WI38 (cell line): ENCODE results near the gene SMC1B.
"Not testable (repeated sequence)": the region's sequence is repeated elsewhere in the genome, so short reads cannot be mapped to it uniquely, and the experiment has no call there.

Source experiments
- H3K4me3 ChIP-seq: 2 replicates; pipeline ENCODE4 v1.5.1; 2011; ENCODE audit warnings: low read depth, mild to moderate bottlenecking, control low read depth, low read length
- TF ChIP-seq, protein P1 (sequence below): IDR thresholded peaks from 2 replicates; pipeline ENCODE4 v1.5.1; 2012; ENCODE audit warnings: low read depth, mild to moderate bottlenecking, control low read depth, low read length

Gene SMC1B

DNA sequence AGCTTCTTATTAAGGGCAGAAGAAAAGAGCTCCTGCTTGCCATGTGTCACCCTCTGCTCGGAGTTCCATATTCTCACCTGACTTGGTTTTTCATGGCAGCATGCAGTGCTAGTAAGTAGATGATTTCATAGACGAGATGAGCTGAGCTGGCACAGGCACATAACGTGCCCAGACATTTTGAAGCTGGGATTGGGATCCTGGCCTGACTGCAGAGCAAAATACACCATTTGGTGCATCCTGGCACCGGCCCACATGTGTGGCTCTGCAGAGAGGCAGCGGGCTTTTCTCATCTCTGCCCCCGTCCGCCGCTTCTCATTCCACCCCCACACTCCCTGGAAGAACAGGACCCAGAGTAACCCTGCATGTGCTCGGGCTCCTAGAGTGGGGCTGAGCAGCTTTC, 78.9 kb downstream of the SMC1B start:
- H3K4me3 ChIP-seq, result no peak overlapping the region
- TF ChIP-seq, protein P1, sequence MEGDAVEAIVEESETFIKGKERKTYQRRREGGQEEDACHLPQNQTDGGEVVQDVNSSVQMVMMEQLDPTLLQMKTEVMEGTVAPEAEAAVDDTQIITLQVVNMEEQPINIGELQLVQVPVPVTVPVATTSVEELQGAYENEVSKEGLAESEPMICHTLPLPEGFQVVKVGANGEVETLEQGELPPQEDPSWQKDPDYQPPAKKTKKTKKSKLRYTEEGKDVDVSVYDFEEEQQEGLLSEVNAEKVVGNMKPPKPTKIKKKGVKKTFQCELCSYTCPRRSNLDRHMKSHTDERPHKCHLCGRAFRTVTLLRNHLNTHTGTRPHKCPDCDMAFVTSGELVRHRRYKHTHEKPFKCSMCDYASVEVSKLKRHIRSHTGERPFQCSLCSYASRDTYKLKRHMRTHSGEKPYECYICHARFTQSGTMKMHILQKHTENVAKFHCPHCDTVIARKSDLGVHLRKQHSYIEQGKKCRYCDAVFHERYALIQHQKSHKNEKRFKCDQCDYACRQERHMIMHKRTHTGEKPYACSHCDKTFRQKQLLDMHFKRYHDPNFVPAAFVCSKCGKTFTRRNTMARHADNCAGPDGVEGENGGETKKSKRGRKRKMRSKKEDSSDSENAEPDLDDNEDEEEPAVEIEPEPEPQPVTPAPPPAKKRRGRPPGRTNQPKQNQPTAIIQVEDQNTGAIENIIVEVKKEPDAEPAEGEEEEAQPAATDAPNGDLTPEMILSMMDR, result no peak

DNA sequence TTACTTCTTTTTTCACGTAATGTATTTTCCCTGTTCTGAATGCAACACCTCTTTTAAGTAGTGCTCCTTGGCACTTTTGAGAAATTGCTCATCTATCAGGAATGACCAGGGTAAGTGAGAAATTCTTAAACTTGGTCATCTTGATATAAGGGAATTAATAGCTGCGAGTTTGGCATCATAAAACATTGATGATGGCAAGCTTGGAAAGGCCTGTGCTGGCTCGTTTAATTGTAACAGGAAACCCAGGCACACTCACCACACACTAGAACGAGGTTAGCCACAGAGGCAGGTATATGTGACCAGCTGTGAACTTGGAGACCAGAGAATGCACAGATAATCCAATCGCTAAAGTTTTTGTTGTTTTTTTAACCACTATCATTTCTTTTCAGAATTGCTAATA, 79.3 kb downstream of the SMC1B start:
- H3K4me3 ChIP-seq, result no peak overlapping the region
- TF ChIP-seq, protein P1, result no peak

DNA sequence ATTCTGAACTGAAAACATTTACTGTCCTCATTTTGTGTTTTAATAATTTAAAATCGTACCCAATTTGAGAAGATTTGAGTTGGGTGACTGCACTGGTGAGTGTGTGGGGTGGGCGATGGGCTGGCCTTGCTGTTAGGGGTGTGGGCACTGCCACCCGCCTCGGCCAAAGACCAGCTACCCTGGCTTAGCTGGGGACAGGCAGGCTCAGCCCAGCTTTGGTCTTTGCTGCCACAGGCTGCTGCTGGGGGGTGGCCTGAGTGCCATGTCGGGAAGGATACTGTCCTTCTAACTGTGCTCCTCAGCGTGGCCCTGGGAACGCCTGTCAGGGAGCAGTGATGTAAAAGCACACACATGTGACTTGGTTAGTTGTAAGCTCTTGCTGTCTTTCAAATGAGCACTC, 81.4 kb downstream of the SMC1B start:
- no peak overlapping the region for H3K4me3 ChIP-seq
- TF ChIP-seq, protein P1, result no peak

DNA sequence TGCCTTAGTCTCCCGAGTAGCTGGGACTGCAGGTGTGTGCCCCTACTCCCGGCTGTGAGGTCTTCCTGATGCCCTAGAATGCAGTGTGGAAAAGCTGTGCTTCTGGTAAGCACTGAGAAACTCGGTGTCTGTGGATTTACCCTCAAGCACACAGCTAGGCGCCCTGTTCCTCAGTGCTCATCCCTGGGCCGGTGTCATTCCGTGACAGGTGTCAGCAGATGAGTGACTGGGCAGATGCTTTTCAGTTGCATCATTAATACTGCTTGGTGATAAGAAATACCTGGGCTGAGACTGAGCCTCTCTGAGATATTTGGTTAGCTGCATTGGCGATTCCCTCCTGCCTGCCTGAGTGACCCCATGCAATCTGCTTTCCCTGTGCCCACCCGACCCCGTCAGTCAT, 81.9 kb downstream of the SMC1B start:
- TF ChIP-seq, protein P1, result no peak

DNA sequence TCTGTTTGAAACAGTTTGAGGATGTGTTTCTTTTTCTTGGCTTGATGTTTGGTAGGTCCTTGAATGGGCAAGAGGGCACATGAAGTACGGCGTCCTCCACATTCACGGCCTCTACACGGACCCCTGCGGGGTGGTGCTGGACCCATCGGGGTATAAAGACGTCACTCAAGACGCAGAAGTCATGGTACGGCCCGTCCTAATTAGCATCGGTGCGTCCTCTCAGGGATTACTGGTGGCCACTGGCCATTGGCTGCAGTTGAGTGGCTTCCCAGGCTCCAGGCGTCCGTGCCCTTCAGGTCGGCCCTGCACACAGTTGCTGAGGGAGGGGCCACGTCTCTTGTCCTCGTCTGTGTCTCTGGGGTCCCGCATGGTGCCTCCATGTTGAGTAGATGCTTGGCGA, 82.9 kb downstream of the SMC1B start:
- no peak overlapping the region for H3K4me3 ChIP-seq
- TF ChIP-seq, protein P1, result no peak

More for the DNA sequence above, 81.9 kb downstream of the SMC1B start:
- no peak overlapping the region for H3K4me3 ChIP-seq

DNA sequence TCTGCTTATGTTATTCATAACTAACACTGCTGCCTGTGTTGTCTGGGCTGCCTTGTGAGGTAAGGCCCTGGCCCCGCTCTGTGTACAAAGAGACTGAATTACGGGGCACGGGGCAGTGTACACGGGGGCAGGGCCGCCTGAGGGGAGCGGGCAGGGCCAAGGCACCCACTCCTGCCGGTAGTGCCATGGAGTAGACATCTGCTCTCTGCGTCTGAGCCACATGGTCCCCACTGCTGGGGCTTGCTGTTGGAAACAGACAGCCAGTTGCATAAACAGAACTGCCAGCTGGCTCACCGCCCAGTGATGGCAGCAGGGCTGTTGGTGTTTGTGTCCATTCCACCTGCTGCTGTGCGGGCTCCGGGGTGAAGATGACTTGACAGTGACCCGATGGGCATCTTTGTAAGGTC, 83.9 kb downstream of the SMC1B start:
- H3K4me3 ChIP-seq, result no peak overlapping the region
- TF ChIP-seq, protein P1, result no peak

DNA sequence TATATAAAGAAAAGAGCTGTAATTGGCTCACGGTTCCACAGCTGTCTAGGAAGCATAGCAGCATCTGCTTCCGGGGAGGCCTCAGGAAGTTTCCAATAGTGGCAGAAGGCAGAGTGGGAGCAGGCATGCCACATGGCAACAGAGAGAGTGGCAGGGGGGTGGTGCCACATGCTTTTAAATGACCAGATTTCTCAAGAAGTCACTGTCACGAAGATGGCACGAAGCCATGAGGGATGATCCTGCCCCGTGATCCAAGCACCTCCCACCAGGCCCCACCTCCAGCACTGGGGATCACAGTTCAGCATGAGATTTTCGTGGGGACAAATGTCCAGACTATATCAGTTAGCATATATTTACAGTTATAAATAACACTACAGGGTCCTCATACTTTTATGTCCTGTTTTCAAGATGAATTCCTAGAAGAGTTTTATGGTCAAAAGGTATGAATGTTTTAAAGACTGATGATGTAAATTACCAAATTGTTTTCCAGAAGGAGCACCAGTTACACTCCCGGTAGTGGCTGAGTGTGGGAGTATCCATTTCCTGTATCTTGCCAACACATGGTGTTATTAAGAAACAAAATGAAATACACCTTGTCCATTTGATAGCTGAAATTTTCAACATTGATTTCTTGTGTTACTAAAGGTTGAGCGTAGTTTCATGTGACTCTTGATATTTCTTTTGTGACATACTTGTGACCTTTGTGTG, 84.4 kb downstream of the SMC1B start:
- TF ChIP-seq, protein P1, result no peak
- no peak overlapping the region for H3K4me3 ChIP-seq

DNA sequence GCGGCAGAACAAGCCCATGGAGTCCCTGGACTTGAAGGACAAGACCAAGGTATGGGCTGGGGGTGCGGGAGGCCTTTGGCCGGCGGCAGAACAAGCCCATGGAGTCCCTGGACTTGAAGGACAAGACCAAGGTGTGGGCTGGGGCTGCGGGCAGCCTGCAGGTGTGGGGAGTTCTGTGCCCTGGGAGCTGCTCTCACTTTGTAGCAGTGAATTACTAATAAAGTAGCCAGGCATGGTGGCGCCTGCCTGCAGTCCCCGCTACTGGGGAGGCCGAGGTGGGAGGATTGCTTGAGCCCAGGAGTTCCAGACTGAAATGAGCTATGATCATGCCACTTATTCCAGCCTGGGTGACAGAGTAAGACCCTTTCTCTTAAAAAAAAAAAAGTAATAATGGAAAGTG, 85.1 kb downstream of the SMC1B start:
- not testable (repeated sequence) for H3K4me3 ChIP-seq
